Ovary (tissue), 9 donors: Measurements from ENCODE around the gene NCF4. TPM values are rescaled to one million over a fixed set of nuclear protein-coding genes. Genes with fewer than 3 reads are reported as not detected.

Experiments
- DNase-seq, 5 donors: peaks; one replicate each; pipeline ENCODE4 v3.0.0-alpha.2; 2019 to 2020
- H3K27ac ChIP-seq, 2 donors: fragments of 200-600 bp; one replicate each; pipeline versions ENCODE4 v1.5.1 to v1.8.0; 2019 to 2022
- H3K27me3 ChIP-seq: fragments of 200-600 bp; one replicate; pipeline ENCODE4 v1.8.0; 2022
- H3K36me3 ChIP-seq: fragments of 200-600 bp; sonication (generic); one replicate; pipeline ENCODE4 v1.5.1; 2019
- H3K4me1 ChIP-seq: one replicate; pipeline ENCODE4 v1.8.1; 2013; ENCODE audit warnings: mild to moderate bottlenecking, moderate library complexity; ENCODE audit not compliant: insufficient read depth
- H3K4me3 ChIP-seq: fragments of 200-600 bp; sonication (generic); one replicate; pipeline ENCODE4 v1.5.1; 2017
- H3K9me3 ChIP-seq, 2 donors: fragments of 200-600 bp in 1 of 2; sonication (generic) in 1 of 2; one replicate each; pipeline versions ENCODE4 v1.5.1 to v1.8.1; 2013 to 2019; ENCODE audit warnings: mild to moderate bottlenecking in 1 of 2, moderate library complexity in 1 of 2
- EP300 ChIP-seq: sonication (generic); formaldehyde crosslinking; IDR thresholded peaks from one replicate; pipeline ENCODE4 v1.6.1; 2017; ENCODE audit warnings: antibody characterized with exemption
- POLR2A ChIP-seq: fragments of 450-650 bp; IDR thresholded peaks from one replicate; pipeline ENCODE4 v1.6.1; 2017; ENCODE audit warnings: antibody characterized with exemption, mild to moderate bottlenecking, moderate library complexity
- WGBS, 3 donors: extraction: QIAGEN DNeasy Blood & Tissue Kit in 1 of 3; methylation state at CpG; one replicate each; pipeline versions ENCODE4 v1.1.5 to v1.1.7; 2013 to 2017; 5-methylcytosine and 5-hydroxymethylcytosine counted together
- intact Hi-C, 4 donors: fragments of 100-400 bp; cut with DNase I; formaldehyde crosslinking; loops; one replicate each; pipeline versions ENCODE4 v1.11.0 to v1.15.1; 2022 to 2023
- polyA plus RNA-seq, 2 donors: library from polyadenylated mRNA; stranded (reverse); fragments of 200-250 nt in 1 of 2; fragments of 350-450 nt in 1 of 2; fragmentation: Illumina TruSeq in 1 of 2; extraction: RNeasy Lipid Tissue Mini Kit (QIAGEN cat#74804) in 1 of 2; gene quantifications; one replicate each; pipeline ENCODE4 v1.2.3, GENCODE V29; 2013 to 2014
- total RNA-seq, 7 donors: library from RNA; depleted of rRNA in 2 of 7; stranded (reverse); fragments of >200 nt in 2 of 7; fragmentation: NEBNext Ultra II Directional in 3 of 7; extraction: Animal tissue kit (Norgen Biotek cat#: 25700) in 3 of 7; gene quantifications; one replicate each; pipeline versions ENCODE4 v1.1.0 to v1.2.4, GENCODE V29; 2016 to 2023
- TF ChIP-seq, protein P1 (sequence below), 3 donors: fragments of 450-650 bp in 2 of 3; fragments of 200-600 bp in 1 of 3; IDR thresholded peaks; one replicate each; pipeline versions ENCODE4 v1.5.1 to v1.8.0; 2016 to 2022; ENCODE audit warnings: antibody characterized with exemption in 3 of 3, mild to moderate bottlenecking in 1 of 3
- donor health status: DM: no; HTN: no; CAD: no; lungs with moderate emphysema.
- donor health status: DM: no; HTN: no; CAD: no.
- donor health status: Bipolar disorder and iron deficiency.
- donor health status: DM: yes; HTN: yes; CAD: no.
- donor health status: DM: no; HTN: no; CAD: no.
- donor health status: DM: yes; HTN: yes; CAD: no.

The NCF4 gene
- total and polyA plus RNA-seq, 9 donors: 2.2 to 6.7 (median 4.8) TPM

DNA sequence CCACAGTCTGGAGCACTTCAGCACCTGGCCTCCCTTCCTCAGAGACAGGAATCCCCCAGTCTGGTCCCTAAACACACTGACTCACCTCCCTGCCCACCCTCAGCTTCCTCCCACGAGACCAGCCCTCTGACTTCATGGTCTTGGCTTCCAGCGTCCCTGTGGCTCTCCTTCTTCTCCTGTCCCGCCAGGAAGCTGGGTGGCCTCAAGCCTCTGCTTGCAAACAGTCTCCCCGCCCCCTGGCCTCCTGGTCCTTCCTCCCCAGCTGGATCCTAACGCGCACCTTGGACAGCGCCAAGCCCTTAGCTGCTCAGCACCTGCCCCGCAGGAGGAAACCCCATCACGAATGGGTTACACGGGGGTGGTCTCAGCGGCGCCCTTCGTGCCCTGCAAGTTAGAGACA is 4.5 kb downstream of the NCF4 start:
- intact Hi-C loops: loop anchor here in 1 of 4 donors (10.0 kb wide), 1 partner anchor 109 kb away; no protein-coding TSS in a partner anchor
- no peaks in the 10 kb centered on the region for H3K27me3 ChIP-seq
- no peaks in the 10 kb centered on the region for H3K9me3 ChIP-seq
- H3K4me1 ChIP-seq: no peaks in the 10 kb centered on the region
- 8 to 13% (median 10%) methylated on average over 13 of the region's 13 CpGs for WGBS, 3 donors
- H3K27ac ChIP-seq: no peak overlapping the region
- TF ChIP-seq EP300: no peak
- TF ChIP-seq, protein P1, sequence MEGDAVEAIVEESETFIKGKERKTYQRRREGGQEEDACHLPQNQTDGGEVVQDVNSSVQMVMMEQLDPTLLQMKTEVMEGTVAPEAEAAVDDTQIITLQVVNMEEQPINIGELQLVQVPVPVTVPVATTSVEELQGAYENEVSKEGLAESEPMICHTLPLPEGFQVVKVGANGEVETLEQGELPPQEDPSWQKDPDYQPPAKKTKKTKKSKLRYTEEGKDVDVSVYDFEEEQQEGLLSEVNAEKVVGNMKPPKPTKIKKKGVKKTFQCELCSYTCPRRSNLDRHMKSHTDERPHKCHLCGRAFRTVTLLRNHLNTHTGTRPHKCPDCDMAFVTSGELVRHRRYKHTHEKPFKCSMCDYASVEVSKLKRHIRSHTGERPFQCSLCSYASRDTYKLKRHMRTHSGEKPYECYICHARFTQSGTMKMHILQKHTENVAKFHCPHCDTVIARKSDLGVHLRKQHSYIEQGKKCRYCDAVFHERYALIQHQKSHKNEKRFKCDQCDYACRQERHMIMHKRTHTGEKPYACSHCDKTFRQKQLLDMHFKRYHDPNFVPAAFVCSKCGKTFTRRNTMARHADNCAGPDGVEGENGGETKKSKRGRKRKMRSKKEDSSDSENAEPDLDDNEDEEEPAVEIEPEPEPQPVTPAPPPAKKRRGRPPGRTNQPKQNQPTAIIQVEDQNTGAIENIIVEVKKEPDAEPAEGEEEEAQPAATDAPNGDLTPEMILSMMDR (IDR thresholded peaks at IDR 0.05): no peak
- TF ChIP-seq POLR2A: no peak
- no peak for DNase-seq
- H3K4me3 ChIP-seq: no peak overlapping the region
- H3K36me3 ChIP-seq: no peaks in the 10 kb centered on the region

DNA sequence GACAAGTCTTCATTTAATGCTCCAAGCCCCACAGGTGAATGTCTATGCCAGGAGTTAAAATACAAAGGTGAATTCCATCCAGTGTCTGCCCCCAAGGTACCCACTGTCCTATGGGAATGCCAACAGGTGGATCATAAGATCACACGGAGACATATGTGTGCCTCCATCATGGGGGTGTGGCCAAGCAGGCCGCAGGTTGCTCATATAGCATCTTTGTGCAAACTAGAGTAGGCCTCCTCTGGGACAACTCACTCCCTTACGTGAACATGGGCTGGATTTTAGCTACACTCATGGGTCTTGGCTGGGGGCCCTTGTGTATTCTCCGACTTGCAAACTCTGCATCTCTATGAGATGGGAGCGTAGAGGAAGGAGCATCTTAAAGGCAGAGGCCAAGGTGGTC is 6.9 kb downstream of the NCF4 start:
- H3K27me3 ChIP-seq: no peaks in the 10 kb centered on the region
- no peak for DNase-seq
- 63 to 74% (median 67%) methylated on average over 5 of the region's 5 CpGs for WGBS, 3 donors
- no peak overlapping the region for H3K27ac ChIP-seq
- H3K36me3 ChIP-seq: no peaks in the 10 kb centered on the region
- H3K4me3 ChIP-seq: no peak overlapping the region
- intact Hi-C loops: loop anchor here in 1 of 4 donors (10.0 kb wide), 1 partner anchor 107 kb away; no protein-coding TSS in a partner anchor
- no peaks in the 10 kb centered on the region for H3K9me3 ChIP-seq
- TF ChIP-seq, protein P1 (IDR thresholded peaks at IDR 0.05): no peak
- TF ChIP-seq POLR2A: no peak
- TF ChIP-seq EP300: no peak
- no peaks in the 10 kb centered on the region for H3K4me1 ChIP-seq

DNA sequence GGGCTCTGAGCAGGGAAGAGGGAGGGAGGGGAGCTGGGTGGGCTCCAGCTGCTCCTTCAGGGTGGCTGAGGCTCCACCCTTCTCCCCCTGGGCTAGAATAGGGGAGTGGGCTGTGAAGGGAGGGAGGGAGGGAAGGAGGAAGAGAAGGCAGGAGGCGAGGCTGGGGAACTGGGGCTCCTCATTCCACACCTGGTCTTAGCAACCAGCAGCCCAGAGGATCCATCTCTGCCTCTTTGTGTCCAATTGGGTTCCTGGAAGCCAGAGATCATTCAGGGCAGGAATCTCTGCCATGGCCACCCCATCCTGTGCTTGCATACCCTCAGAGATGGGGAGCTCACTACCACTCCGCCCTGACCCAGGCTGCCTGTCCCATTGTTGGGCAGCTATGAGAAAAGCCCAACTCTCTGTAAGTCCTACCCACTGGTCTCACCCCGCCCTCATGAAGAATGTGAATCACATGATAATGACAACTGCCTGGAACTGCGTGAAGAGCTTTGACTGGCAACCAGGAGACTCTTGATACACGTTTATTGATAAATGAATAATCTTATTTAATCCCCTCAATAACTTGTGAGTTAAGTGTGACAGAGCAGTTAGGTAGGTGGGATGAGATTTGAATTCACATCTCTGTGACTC is 7.9 kb downstream of the NCF4 start:
- intact Hi-C loops: loop anchor here in 1 of 4 donors (10.0 kb wide), 1 partner anchor 106 kb away; no protein-coding TSS in a partner anchor
- Histone ChIP-seq H3K4me3 (no peak overlapping the region), H3K4me1 (no peaks in the 10 kb centered on the region), H3K36me3 (no peaks in the 10 kb centered on the region), H3K27me3 (no peaks in the 10 kb centered on the region), H3K9me3 (no peaks in the 10 kb centered on the region), H3K27ac (no peak overlapping the region)
- 66 to 71% (median 69%) methylated on average over 5 of the region's 5 CpGs for WGBS, 3 donors
- TF ChIP-seq POLR2A (no peak), EP300 (no peak)
- TF ChIP-seq, protein P1 (IDR thresholded peaks at IDR 0.05): no peak
- DNase-seq: no peak

DNA sequence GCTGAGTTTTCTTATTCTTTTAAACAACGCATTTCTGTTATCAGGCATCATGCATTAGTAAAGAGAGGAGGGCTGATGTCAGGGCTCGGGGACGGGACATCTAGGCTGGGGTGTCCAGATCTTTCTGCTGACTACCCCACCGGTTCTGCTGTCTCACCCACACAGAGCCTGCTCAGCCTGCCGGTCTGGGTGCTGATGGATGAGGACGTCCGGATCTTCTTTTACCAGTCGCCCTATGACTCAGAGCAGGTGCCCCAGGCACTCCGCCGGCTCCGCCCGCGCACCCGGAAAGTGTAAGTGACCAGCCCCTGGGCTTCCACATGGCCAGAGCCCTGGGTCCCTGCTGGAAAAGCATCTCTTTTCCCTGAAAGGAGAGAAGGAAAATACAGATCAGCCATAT is 9.4 kb downstream of the NCF4 start:
- TF ChIP-seq, protein P1 (IDR thresholded peaks at IDR 0.05): no peak
- TF ChIP-seq POLR2A (no peak), EP300 (no peak)
- Histone ChIP-seq H3K4me1 (no peaks in the 10 kb centered on the region), H3K27me3 (no peaks in the 10 kb centered on the region), H3K27ac (no peak overlapping the region), H3K4me3 (no peak overlapping the region), H3K9me3 (no peaks in the 10 kb centered on the region), H3K36me3 (no peaks in the 10 kb centered on the region)
- intact Hi-C loops: no loop called here
- WGBS, 3 donors: 74 to 85% (median 77%) methylated on average over 14 of the region's 14 CpGs
- no peak for DNase-seq
